IMR-90 (cell line): ENCODE data around the gene RUBCN. TPM values are rescaled to one million over a fixed set of nuclear protein-coding genes. Genes with fewer than 3 reads are reported as not detected.
"Not testable (repeated sequence)": the region's sequence is repeated elsewhere in the genome, so short reads cannot be mapped to it uniquely, and the experiment has no call there.

Experiments used
- ATAC-seq: fragments of 200-7000 bp; cut with Tn5 transposase; 2 replicates; pipeline ENCODE4 v1.9.1; 2020; ENCODE audit warnings: low read depth, mild to moderate bottlenecking, moderate library complexity
- BruUV-seq: library from RNA; stranded (reverse); fragments of 400-500 nt; replicated peaks from 2 replicates; lab custom pipeline; 2021; lab: Mats Ljungman, UMichigan
- CTCF ChIA-PET: fragments of 300-600 bp; formaldehyde crosslinking; extraction: SDS; loops from one replicate; lab custom pipeline; 2021; ENCODE audit warnings: antibody characterized with exemption; lab: Yijun Ruan, JAX
- POLR2A ChIA-PET: fragments of 300-600 bp; sonication (Branson Sonifier 250); formaldehyde crosslinking; loops from one replicate; lab custom pipeline; 2022; ENCODE audit warnings: antibody characterized with exemption; ENCODE audit not compliant: unreplicated experiment; lab: Charles Lee
- DNase-seq: peaks from one replicate; pipeline ENCODE4 v3.0.0; 2013
- H2AFZ ChIP-seq: replicated peaks from 2 replicates; pipeline ENCODE3; 2013; ENCODE audit warnings: low read length, mild to moderate bottlenecking; ENCODE audit not compliant: poor library complexity
- H2AK5ac ChIP-seq: 2 replicates; pipeline ENCODE4 v1.6.1; 2013; ENCODE audit warnings: low read depth, low read length, inconsistent platforms
- H2AK9ac ChIP-seq: replicated peaks from 2 replicates; pipeline ENCODE3; 2013; ENCODE audit warnings: mild to moderate bottlenecking, low read depth, low read length, moderate library complexity; ENCODE audit not compliant: poor library complexity
- H2BK120ac ChIP-seq: 2 replicates; pipeline ENCODE4 v1.6.1; 2013; ENCODE audit warnings: low read depth, low read length, inconsistent platforms
- H2BK15ac ChIP-seq: 3 replicates; pipeline ENCODE4 v1.6.1; 2013; ENCODE audit warnings: low read depth, low read length, inconsistent platforms
- H2BK20ac ChIP-seq: 2 replicates; pipeline ENCODE4 v1.6.1; 2013; ENCODE audit warnings: low read depth, mild to moderate bottlenecking, inconsistent platforms, low read length, moderate library complexity
- H2BK5ac ChIP-seq: 2 replicates; pipeline ENCODE4 v1.6.1; 2013; ENCODE audit warnings: mild to moderate bottlenecking, low read depth, low read length, inconsistent platforms; ENCODE audit not compliant: poor library complexity, severe bottlenecking
- H3K14ac ChIP-seq: replicated peaks from 2 replicates; pipeline ENCODE4 v1.6.1; 2013; ENCODE audit warnings: low read depth, low read length, inconsistent platforms
- H3K18ac ChIP-seq: 2 replicates; pipeline ENCODE4 v1.6.1; 2013; ENCODE audit warnings: low read depth, low read length, control low read depth
- H3K23ac ChIP-seq: 2 replicates; pipeline ENCODE4 v1.6.1; 2013; ENCODE audit warnings: low read depth, low read length, inconsistent platforms
- H3K27ac ChIP-seq: 2 replicates; pipeline ENCODE4 v1.5.1; 2013; ENCODE audit warnings: mild to moderate bottlenecking, control low read depth, low read length; ENCODE audit not compliant: insufficient read depth
- H3K27me3 ChIP-seq: 2 replicates; pipeline ENCODE4 v1.6.1; 2013; ENCODE audit warnings: low read length; ENCODE audit not compliant: control insufficient read depth, insufficient read depth
- H3K36me3 ChIP-seq: 2 replicates; pipeline ENCODE4 v1.6.1; 2013; ENCODE audit warnings: low read length, mixed read lengths; ENCODE audit not compliant: control insufficient read depth, insufficient read depth
- H3K4ac ChIP-seq: 2 replicates; pipeline ENCODE4 v1.6.1; 2013; ENCODE audit warnings: low read depth, low read length, inconsistent platforms
- H3K4me1 ChIP-seq: 2 replicates; pipeline ENCODE4 v1.6.1; 2013; ENCODE audit warnings: low read length, mixed read lengths; ENCODE audit not compliant: control insufficient read depth, insufficient read depth
- H3K4me2 ChIP-seq: 2 replicates; pipeline ENCODE4 v1.6.1; 2013; ENCODE audit warnings: low read depth, mild to moderate bottlenecking, control low read depth, low read length, moderate library complexity
- H3K4me3 ChIP-seq: 2 replicates; pipeline ENCODE4 v1.5.1; 2013; ENCODE audit warnings: low read depth, mild to moderate bottlenecking, control low read depth, low read length, moderate library complexity; ENCODE audit not compliant: insufficient read depth
- H3K56ac ChIP-seq: 2 replicates; pipeline ENCODE4 v1.6.1; 2013; ENCODE audit warnings: low read length, inconsistent platforms; ENCODE audit not compliant: insufficient read depth; ENCODE audit errors: extremely low read depth
- H3K79me1 ChIP-seq, 2 experiments: 2 replicates each; pipeline ENCODE4 v1.6.1; 2013; ENCODE audit warnings: low read length in 2 of 2, inconsistent platforms in 1 of 2, low read depth in 1 of 2
- H3K9ac ChIP-seq: 2 replicates; pipeline ENCODE4 v1.6.1; 2013; ENCODE audit warnings: low read depth, low read length, control low read depth
- H3K9me1 ChIP-seq: 2 replicates; pipeline ENCODE4 v1.6.1; 2013; ENCODE audit warnings: low read length, inconsistent platforms; ENCODE audit not compliant: insufficient read depth
- H3K9me3 ChIP-seq: 2 replicates; pipeline ENCODE4 v1.6.1; 2013; ENCODE audit warnings: low read length; ENCODE audit not compliant: control insufficient read depth, insufficient read depth
- H4K20me1 ChIP-seq: 2 replicates; pipeline ENCODE4 v1.6.1; 2013; ENCODE audit warnings: low read length, inconsistent platforms; ENCODE audit not compliant: insufficient read depth
- H4K5ac ChIP-seq: 2 replicates; pipeline ENCODE4 v1.6.1; 2013; ENCODE audit warnings: mild to moderate bottlenecking, low read depth, low read length, control low read depth
- H4K8ac ChIP-seq, 2 experiments: 2 replicates each; pipeline ENCODE4 v1.6.1; 2013; ENCODE audit warnings: low read depth in 2 of 2, low read length in 2 of 2, control low read depth in 1 of 2, inconsistent platforms in 1 of 2
- H4K91ac ChIP-seq: 2 replicates; pipeline ENCODE4 v1.6.1; 2013; ENCODE audit warnings: low read depth, low read length, inconsistent platforms; ENCODE audit not compliant: insufficient read depth
- WGBS, 2 experiments: methylation state at CpG; one replicate each; pipeline versions ENCODE4 v1.1.5 to v1.1.7; 2013; ENCODE audit warnings: missing lambda C conversion rate in 2 of 2; ENCODE audit not compliant: insufficient read length in 1 of 2; ENCODE audit errors: extremely low coverage in 2 of 2; 5-methylcytosine and 5-hydroxymethylcytosine counted together
- dilution Hi-C: fragments of 300-500 bp; cut with HindIII; formaldehyde crosslinking; loops from one replicate; pipeline ENCODE4 v1.14.3; 2018; ENCODE audit warnings: low sequenced_read_pairs; ENCODE audit not compliant: unreplicated experiment
- in situ Hi-C: fragments of 300-500 bp; cut with MboI; formaldehyde crosslinking; loops from 3 replicates; pipeline ENCODE4 v1.14.3; 2019; ENCODE audit warnings: low sequenced_read_pairs, inconsistent platforms, mixed read lengths
- intact Hi-C: fragments of 100-400 bp; cut with micrococcal nuclease; formaldehyde crosslinking; loops from 2 replicates; pipeline ENCODE4 v1.10.0; 2022
- polyA plus RNA-seq, 3 experiments: library from polyadenylated mRNA; depleted of rRNA; stranded (reverse); fragments of >200 nt; gene quantifications; 2 replicates each; pipeline ENCODE4 v1.2.3, GENCODE V29; 2012; ENCODE audit warnings: low replicate concordance in 1 of 3
- total RNA-seq: library from RNA; depleted of rRNA; stranded (reverse); fragments of >200 nt; gene quantifications from 2 replicates; pipeline ENCODE4 v1.2.3, GENCODE V29; 2012

RUBCN gene
- total and polyA plus RNA-seq, 2 of the 4 experiments (the other 2 are of a cell fraction), result 10.8 to 12.6 TPM

DNA sequence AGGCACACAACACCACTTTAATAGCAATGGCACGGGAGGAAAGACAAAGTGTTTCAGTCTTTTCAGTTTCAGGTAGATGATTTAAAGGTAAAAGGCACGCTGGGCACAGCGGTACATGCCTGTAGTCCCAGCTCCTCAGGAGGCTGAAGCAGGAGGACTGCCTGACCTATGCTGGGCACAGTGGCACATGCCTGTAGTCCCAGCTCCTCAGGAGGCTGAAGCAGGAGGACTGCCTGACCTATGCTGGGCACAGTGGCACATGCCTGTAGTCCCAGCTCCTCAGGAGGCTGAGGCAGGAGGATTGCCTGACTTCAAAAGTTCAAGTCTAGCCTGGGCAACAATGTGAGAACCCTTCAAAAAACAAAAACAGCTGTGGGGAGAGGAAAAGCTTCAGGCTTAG, 8.8 kb downstream of the RUBCN start:
- CTCF ChIA-PET, result interaction anchor here (0.6 to 1.0 kb wide), 2 partner anchors 13 to 25 kb away, joined by 3 to 5 read pairs; no protein-coding TSS in a partner anchor
- H2BK20ac ChIP-seq, H2BK120ac ChIP-seq, intact Hi-C loops, H3K9me3 ChIP-seq, H2AFZ ChIP-seq, H2BK15ac ChIP-seq, H3K36me3 ChIP-seq, H4K20me1 ChIP-seq, H3K4me2 ChIP-seq, H3K4me3 ChIP-seq, BruUV-seq, H2AK5ac ChIP-seq, H3K23ac ChIP-seq, dilution Hi-C loops, H3K9me1 ChIP-seq, H3K27me3 ChIP-seq, ATAC-seq, in situ Hi-C loops, H4K8ac ChIP-seq, H3K18ac ChIP-seq, H4K5ac ChIP-seq, H3K4me1 ChIP-seq, H2AK9ac ChIP-seq, H3K9ac ChIP-seq, POLR2A ChIA-PET, H3K56ac ChIP-seq, H3K14ac ChIP-seq, H3K27ac ChIP-seq, DNase-seq, H4K91ac ChIP-seq, H2BK5ac ChIP-seq, H3K4ac ChIP-seq: not testable (repeated sequence)
- H3K79me1 ChIP-seq, result peaks cover 24 to 43% of the 10 kb centered on the region in 2 experiments
- WGBS, 2 experiments, result 100% methylated on average over 1 of the region's 3 CpGs; no CpG with 5 or more reads in 1 of the 2 experiments
